Prostate gland (tissue), 2 donors: ENCODE data around the gene SCAI. TPM values are rescaled to one million over a fixed set of nuclear protein-coding genes. Genes with fewer than 3 reads are reported as not detected.

Experiments
- DNase-seq: peaks from one replicate; pipeline ENCODE4 v3.0.0-alpha.2; 2019; ENCODE audit warnings: low spot score
- H3K27ac ChIP-seq, 2 donors: fragments of 200-600 bp; sonication (generic); 2 replicates each; pipeline ENCODE4 v1.5.1; 2017 to 2019
- H3K27me3 ChIP-seq: fragments of 200-600 bp; sonication (generic); replicated peaks from 2 replicates; pipeline ENCODE4 v1.5.1; 2019; ENCODE audit not compliant: insufficient read depth
- H3K36me3 ChIP-seq, 2 donors: fragments of 200-600 bp; sonication (generic); 1 replicate in 1 of 2; 2 replicates in 1 of 2; pipeline versions ENCODE4 v1.5.1 to v1.8.1; 2017 to 2019
- H3K4me1 ChIP-seq: fragments of 200-600 bp; sonication (generic); replicated peaks from 2 replicates; pipeline ENCODE4 v1.5.1; 2019
- H3K4me3 ChIP-seq, 2 donors: fragments of 200-600 bp; sonication (generic); 2 replicates each; pipeline ENCODE4 v1.5.1; 2017 to 2019
- H3K9me3 ChIP-seq: fragments of 200-600 bp; sonication (generic); 2 replicates; pipeline ENCODE4 v1.5.1; 2017
- POLR2A ChIP-seq: fragments of 450-650 bp; IDR thresholded peaks from one replicate; pipeline ENCODE4 v1.6.1; 2016; ENCODE audit warnings: antibody characterized with exemption, mild to moderate bottlenecking
- POLR2AphosphoS5 ChIP-seq: sonication (generic); formaldehyde crosslinking; IDR thresholded peaks from one replicate; pipeline ENCODE4 v1.6.1; 2017; ENCODE audit warnings: antibody characterized with exemption
- WGBS: methylation state at CpG from one replicate; pipeline ENCODE4 v1.1.5; 2018; 5-methylcytosine and 5-hydroxymethylcytosine counted together
- intact Hi-C: fragments of 100-400 bp; cut with DNase I; formaldehyde crosslinking; loops from one replicate; pipeline ENCODE4 v1.14.2; 2022
- total RNA-seq, 2 donors: library from RNA; depleted of rRNA; stranded (reverse); fragments of >200 nt; gene quantifications; one replicate each; pipeline ENCODE4 v1.1.0, GENCODE V29; 2016
- TF ChIP-seq, protein P1 (sequence below), 4 experiments: fragments of 200-600 bp in 2 of 4; fragments of 450-650 bp in 2 of 4; sonication (generic) in 2 of 4; IDR thresholded peaks; 1 replicate in 3 of 4; 2 replicates in 1 of 4; pipeline ENCODE4 v1.5.1; 2016 to 2019; ENCODE audit warnings: antibody characterized with exemption in 4 of 4, mild to moderate bottlenecking in 2 of 4, moderate library complexity in 2 of 4

Gene SCAI
- total RNA-seq, 2 donors from 2014 or later = 3.4 to 8.6 TPM

DNA sequence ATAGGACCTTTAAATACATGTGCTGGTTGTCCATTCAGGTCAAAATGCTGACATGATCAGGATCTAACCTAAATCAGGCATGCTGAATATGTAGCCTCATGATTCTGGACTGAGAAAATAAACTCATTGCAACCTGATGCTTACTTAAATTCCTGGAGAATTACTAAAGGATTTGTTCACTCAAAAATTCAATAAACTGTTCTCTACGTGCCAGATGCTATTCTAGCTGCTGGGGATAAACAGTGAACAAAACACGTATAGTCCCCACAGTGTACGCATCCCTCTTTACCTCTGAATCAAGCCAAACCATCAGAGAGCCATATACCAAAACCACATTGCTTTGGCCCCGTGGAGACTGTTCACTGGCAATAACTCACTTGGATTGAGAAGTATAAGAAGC is 6.1 kb downstream of the SCAI start:
- intact Hi-C loops = no loop called here
- Histone ChIP-seq H3K27ac (no peak overlapping the region), H3K27me3 (no peaks in the 10 kb centered on the region), H3K9me3 (no peaks in the 10 kb centered on the region), H3K4me1 (no peaks in the 10 kb centered on the region), H3K36me3 (no peaks in the 10 kb centered on the region), H3K4me3 (no peak overlapping the region)
- 53% methylated on average over 4 of the region's 4 CpGs for WGBS
- DNase-seq = no peak
- no peak for TF ChIP-seq POLR2A
- TF ChIP-seq, protein P1, sequence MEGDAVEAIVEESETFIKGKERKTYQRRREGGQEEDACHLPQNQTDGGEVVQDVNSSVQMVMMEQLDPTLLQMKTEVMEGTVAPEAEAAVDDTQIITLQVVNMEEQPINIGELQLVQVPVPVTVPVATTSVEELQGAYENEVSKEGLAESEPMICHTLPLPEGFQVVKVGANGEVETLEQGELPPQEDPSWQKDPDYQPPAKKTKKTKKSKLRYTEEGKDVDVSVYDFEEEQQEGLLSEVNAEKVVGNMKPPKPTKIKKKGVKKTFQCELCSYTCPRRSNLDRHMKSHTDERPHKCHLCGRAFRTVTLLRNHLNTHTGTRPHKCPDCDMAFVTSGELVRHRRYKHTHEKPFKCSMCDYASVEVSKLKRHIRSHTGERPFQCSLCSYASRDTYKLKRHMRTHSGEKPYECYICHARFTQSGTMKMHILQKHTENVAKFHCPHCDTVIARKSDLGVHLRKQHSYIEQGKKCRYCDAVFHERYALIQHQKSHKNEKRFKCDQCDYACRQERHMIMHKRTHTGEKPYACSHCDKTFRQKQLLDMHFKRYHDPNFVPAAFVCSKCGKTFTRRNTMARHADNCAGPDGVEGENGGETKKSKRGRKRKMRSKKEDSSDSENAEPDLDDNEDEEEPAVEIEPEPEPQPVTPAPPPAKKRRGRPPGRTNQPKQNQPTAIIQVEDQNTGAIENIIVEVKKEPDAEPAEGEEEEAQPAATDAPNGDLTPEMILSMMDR (IDR thresholded peaks at IDR 0.05) = no peak
- TF ChIP-seq POLR2AphosphoS5 = no peak

DNA sequence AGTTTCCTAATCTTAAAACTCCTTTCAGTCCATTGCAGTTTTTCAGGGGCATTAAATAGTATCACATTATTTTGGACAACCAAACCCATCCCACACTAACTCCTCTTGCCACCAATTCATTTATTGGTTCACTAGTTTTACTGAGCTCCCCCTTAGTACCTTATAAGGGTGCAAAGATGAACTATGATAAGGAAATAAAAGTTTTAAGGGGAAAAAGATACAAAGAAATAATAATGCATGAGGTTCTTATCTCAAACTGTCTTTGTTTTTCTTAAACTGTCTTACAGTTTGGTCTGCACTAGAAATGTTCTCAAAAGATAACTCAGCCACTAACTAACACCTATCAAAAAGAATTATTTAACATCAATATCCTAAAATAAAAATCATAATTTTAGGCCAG is 8.4 kb downstream of the SCAI start:
- Histone ChIP-seq H3K4me1 (no peaks in the 10 kb centered on the region), H3K36me3 (no peaks in the 10 kb centered on the region), H3K4me3 (no peak overlapping the region), H3K27me3 (no peaks in the 10 kb centered on the region), H3K9me3 (no peaks in the 10 kb centered on the region), H3K27ac (no peak overlapping the region)
- no peak for DNase-seq
- TF ChIP-seq, protein P1 (IDR thresholded peaks at IDR 0.05) = no peak
- no peak for TF ChIP-seq POLR2A
- no peak for TF ChIP-seq POLR2AphosphoS5
- intact Hi-C loops = no loop called here

DNA sequence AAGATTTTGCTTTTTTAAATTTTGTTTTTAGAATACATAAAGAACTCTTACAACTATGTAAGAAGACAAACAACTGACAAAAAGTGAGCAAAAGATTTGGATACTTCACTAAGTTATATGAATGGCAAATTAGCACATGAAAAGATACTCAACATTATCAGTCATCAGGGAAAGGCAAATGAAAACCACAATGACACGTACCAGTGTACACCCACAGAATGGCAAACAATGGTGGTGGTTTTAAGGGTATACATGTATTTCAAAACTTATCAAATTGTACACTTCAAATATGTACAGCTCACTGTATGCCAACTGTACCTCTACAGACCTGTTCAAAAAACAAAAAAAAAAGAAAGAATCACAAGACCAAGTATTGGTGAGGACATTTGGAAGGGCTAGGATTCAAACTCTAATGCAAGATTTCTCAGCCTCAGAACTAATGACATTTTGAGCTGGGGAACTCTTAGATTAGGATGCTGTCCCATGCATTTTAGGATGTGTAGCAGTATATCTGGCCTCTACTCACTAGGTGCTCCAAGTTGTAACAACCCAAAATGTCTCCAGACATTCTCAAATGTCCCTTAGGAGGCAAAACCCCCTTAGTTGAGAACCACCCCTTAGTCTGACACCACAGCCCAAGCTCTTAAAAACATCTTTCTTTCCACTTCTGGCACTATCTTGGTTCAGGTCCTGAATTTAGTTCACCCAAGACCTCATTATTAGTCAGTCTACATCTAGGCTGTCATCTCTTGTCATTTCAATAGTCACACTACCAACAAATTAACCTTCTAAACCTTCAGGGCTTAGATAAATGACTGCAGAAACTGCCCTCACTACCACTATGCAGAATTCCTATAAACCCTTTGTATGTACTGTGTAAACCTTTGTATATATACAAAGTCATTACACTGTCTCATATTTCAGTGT is 9.7 kb downstream of the SCAI start:
- intact Hi-C loops = no loop called here
- Histone ChIP-seq H3K36me3 (no peaks in the 10 kb centered on the region), H3K9me3 (no peaks in the 10 kb centered on the region), H3K27ac (no peak overlapping the region), H3K4me1 (no peaks in the 10 kb centered on the region), H3K4me3 (no peak overlapping the region), H3K27me3 (no peaks in the 10 kb centered on the region)
- TF ChIP-seq POLR2AphosphoS5 = no peak
- TF ChIP-seq, protein P1 (IDR thresholded peaks at IDR 0.05) = no peak
- no peak for TF ChIP-seq POLR2A
- no peak for DNase-seq
- 76% methylated on average over 1 of the region's 1 CpG for WGBS

DNA sequence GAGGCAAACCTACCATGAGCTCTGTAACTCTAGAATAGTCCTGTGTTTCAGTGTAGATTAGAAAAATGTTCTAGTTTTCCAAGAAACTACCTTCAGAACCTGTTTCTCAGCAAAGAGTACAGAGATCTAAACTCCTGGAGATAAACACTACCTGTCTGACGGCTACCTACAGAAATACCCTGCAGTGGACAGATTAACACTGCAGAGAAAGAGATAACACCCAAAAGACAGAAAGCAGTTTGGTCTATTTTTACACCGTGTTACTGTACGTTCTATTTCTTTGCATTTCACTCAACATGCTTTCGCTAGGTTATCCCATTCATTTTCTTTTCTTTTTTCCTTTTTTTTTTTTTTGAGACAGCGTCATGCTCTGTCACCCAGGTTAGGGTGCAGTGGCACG is 11.6 kb downstream of the SCAI start:
- WGBS = 81% methylated on average over 6 of the region's 6 CpGs
- no peaks in the 10 kb centered on the region for H3K4me1 ChIP-seq
- H3K27me3 ChIP-seq = no peaks in the 10 kb centered on the region
- intact Hi-C loops = no loop called here
- H3K9me3 ChIP-seq = no peaks in the 10 kb centered on the region
- TF ChIP-seq POLR2A (no peak), POLR2AphosphoS5 (no peak)
- H3K27ac ChIP-seq = no peak overlapping the region
- no peak for DNase-seq
- H3K36me3 ChIP-seq = no peaks in the 10 kb centered on the region
- H3K4me3 ChIP-seq = no peak overlapping the region

DNA sequence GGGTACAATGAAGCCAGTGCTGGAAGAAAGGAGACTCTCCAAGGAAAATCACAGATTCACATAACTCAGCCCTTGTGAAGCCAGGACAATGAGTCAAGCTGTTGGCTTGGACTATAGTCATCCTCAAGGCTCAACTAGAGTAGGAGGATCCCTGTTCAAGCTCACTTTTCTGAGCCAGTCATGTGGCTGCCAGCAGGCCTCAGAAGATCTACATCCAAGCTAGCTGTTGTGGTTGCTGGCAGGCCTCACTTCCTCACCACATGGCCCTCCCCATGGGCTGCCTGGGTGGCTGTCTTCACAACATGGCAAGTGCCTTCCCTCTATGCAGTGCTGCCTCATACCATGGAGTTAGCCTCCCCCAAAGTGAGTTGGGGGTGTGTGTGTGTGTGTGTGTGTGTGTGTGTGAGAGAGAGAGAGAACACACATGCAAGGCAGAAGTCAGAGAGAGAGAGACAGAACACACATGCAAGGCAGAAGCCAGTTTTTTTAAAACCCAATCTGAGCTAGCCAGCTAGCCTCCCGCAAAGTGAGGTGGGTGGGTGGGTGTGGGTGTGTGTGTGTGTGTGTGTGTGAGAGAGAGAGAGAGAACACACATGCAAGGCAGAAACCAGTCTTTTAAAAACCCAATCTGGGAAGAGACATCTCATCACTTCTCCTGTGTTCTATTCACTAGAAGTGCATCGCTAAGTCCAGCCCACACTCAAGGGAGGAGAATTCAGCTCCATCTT is 17.1 kb downstream of the SCAI start:
- WGBS = 75% methylated on average over 2 of the region's 2 CpGs
- no peaks in the 10 kb centered on the region for H3K27me3 ChIP-seq
- intact Hi-C loops = no loop called here
- H3K27ac ChIP-seq = no peak overlapping the region
- no peaks in the 10 kb centered on the region for H3K4me1 ChIP-seq
- H3K36me3 ChIP-seq = no peaks in the 10 kb centered on the region
- TF ChIP-seq POLR2AphosphoS5 = peak; percentile 29
- TF ChIP-seq, protein P1 (IDR thresholded peaks at IDR 0.05) = no peak
- no peak overlapping the region for H3K4me3 ChIP-seq
- no peaks in the 10 kb centered on the region for H3K9me3 ChIP-seq
- peak; percentile 19 for DNase-seq
